Upper lobe of right lung (tissue), 1 donor: ENCODE results near the gene ZNF528. TPM values are rescaled to one million over a fixed set of nuclear protein-coding genes. Genes with fewer than 3 reads are reported as not detected.

ENCODE experiments used
- ATAC-seq: fragments of 200-7000 bp; cut with Tn5 transposase; one replicate; pipeline ENCODE4 v1.9.1; 2020; ENCODE audit warnings: mild to moderate bottlenecking, moderate library complexity
- DNase-seq: peaks from one replicate; pipeline ENCODE4 v3.0.0-alpha.2; 2020
- H3K27ac ChIP-seq: fragments of 200-600 bp; one replicate; pipeline ENCODE4 v1.8.0; 2022
- H3K27me3 ChIP-seq: fragments of 200-600 bp; one replicate; pipeline ENCODE4 v1.8.0; 2022; ENCODE audit warnings: mild to moderate bottlenecking
- H3K36me3 ChIP-seq: fragments of 200-600 bp; one replicate; pipeline ENCODE4 v1.8.0; 2022
- H3K4me1 ChIP-seq: fragments of 200-600 bp; one replicate; pipeline ENCODE4 v1.8.0; 2022
- H3K4me3 ChIP-seq: fragments of 200-600 bp; one replicate; pipeline ENCODE4 v1.8.0; 2022; ENCODE audit warnings: mild to moderate bottlenecking
- H3K9me3 ChIP-seq: fragments of 200-600 bp; one replicate; pipeline ENCODE4 v1.8.0; 2022
- intact Hi-C: fragments of 100-400 bp; cut with DNase I; formaldehyde crosslinking; loops from one replicate; pipeline ENCODE4 v1.11.0; 2022
- total RNA-seq: library from RNA; stranded (reverse); fragmentation: NEBNext Ultra II Directional; extraction: Animal tissue kit (Norgen Biotek cat#: 25700); gene quantifications from one replicate; pipeline ENCODE4 v1.2.1, GENCODE V29; 2021
- TF ChIP-seq, protein P1 (sequence below): fragments of 200-600 bp; IDR thresholded peaks from one replicate; pipeline ENCODE4 v1.8.0; 2022; ENCODE audit warnings: antibody characterized with exemption
- donor health status: DM: no; HTN: yes; CAD: no; lungs with severe emphysema.

ZNF528 gene
- total RNA-seq, 1 donor from 2014 or later: 21.7 TPM

DNA sequence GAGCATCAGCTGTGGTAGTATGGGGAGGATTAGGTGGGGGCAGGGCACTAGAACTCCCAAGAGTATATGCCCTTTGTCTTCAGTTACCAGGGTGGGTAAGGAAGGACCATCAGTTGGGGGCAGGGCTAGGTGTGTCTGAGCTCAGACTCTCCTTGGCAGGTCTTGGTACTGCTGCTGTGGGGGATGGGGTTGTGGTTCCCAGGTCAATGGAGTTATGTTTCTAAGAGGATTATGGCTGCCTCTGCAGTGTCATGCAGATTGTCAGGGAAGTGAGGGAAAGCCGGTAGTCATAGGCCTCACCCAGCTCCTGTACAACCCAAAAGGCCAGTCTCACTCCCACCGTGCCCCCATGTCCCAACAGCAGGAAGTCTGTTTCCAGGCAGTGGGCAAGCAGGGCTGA lies 46.9 kb downstream of the ZNF528 start:
- H3K36me3 ChIP-seq: no peaks in the 10 kb centered on the region
- TF ChIP-seq, protein P1, sequence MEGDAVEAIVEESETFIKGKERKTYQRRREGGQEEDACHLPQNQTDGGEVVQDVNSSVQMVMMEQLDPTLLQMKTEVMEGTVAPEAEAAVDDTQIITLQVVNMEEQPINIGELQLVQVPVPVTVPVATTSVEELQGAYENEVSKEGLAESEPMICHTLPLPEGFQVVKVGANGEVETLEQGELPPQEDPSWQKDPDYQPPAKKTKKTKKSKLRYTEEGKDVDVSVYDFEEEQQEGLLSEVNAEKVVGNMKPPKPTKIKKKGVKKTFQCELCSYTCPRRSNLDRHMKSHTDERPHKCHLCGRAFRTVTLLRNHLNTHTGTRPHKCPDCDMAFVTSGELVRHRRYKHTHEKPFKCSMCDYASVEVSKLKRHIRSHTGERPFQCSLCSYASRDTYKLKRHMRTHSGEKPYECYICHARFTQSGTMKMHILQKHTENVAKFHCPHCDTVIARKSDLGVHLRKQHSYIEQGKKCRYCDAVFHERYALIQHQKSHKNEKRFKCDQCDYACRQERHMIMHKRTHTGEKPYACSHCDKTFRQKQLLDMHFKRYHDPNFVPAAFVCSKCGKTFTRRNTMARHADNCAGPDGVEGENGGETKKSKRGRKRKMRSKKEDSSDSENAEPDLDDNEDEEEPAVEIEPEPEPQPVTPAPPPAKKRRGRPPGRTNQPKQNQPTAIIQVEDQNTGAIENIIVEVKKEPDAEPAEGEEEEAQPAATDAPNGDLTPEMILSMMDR: no peak
- no peak for DNase-seq
- H3K9me3 ChIP-seq: peaks cover 41% of the 10 kb centered on the region
- H3K4me3 ChIP-seq: no peak overlapping the region
- ATAC-seq: no peak
- H3K27ac ChIP-seq: no peak overlapping the region
- no peaks in the 10 kb centered on the region for H3K27me3 ChIP-seq
- no peaks in the 10 kb centered on the region for H3K4me1 ChIP-seq
- intact Hi-C loops: no loop called here

DNA sequence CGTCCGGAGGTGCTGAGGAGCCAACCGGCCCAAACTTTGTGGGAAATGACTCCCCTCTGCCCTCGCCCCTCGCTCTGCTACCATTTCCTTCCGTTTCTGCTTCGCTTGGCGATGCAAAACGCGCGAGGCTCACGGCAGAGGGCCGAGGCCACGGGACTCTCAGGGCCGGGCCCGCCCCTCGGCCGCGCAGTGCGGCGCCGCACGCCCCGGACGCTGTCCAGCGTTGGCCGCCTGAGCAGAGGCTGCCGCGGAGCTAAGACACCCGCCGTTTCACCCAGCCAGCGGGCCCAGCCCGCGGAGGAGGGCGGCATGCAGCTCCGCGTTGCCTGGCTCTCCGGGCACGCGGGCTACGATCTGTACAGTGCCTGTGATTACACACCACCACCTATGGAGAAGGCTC lies 53.6 kb downstream of the ZNF528 start:
- intact Hi-C loops: no loop called here
- DNase-seq (no peak), ATAC-seq (no peak)
- TF ChIP-seq, protein P1: no peak
- H3K4me3 ChIP-seq: no peak overlapping the region
- peaks cover 52% of the 10 kb centered on the region for H3K9me3 ChIP-seq
- no peak overlapping the region for H3K27ac ChIP-seq
- no peaks in the 10 kb centered on the region for H3K27me3 ChIP-seq
- H3K4me1 ChIP-seq: no peaks in the 10 kb centered on the region
- H3K36me3 ChIP-seq: no peaks in the 10 kb centered on the region

DNA sequence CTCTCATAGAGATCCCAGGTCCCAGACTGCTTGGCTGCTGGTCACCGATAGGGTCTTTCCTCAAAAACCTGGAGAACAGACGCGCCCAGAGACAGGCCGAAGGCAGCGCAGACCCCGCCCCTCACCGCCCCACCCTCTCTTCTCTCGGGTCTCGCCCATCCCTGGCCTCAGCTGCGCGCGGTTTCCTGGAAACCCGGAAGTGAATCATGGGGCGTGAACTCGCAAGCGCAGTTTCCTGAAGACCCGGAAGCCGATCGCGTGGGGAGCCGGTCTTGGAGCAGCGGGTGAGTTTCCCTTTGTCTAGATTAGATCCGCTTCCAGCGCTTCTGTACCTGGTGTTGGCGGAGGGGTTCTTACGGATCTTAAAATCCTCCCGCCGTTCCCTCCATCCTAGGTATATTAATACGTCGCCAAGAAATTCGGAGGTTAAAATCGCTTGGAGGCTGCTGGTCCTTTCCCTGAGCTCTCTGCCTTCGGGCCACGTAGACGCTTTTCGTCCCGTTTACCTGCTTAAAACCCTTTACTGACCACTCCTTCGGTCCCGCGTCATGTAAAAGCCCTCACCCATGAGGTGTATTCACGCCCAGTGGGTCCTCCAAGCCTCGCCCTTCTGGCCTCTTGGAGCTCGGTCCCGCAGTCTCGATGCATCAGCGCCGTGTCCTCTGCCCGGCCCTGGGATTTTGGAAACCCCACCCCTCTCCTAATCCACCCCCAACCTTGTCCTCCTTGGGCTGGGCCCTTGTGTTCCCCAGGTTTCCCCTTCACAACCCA lies 55.9 kb downstream of the ZNF528 start, which contains the start of gene ZNF578:
ZNF578 (plus strand) TSS at position 230 of the 771 bp plus-strand sequence. CDS start 48,293 bp downstream, outside the sequence.
- TF ChIP-seq, protein P1: no peak
- no peaks in the 10 kb centered on the region for H3K27me3 ChIP-seq
- H3K4me3 ChIP-seq: peak within 1 kb of the TSS; percentile 63
- peak; percentile 85 for ATAC-seq
- intact Hi-C loops: no loop called here
- peak within 1 kb of the TSS; percentile 47 for H3K27ac ChIP-seq
- H3K4me1 ChIP-seq: no peaks in the 10 kb centered on the region
- H3K9me3 ChIP-seq: peaks cover 36% of the 10 kb centered on the region
- peak; percentile 78 for DNase-seq
- peaks cover 10% of the 10 kb centered on the region for H3K36me3 ChIP-seq

DNA sequence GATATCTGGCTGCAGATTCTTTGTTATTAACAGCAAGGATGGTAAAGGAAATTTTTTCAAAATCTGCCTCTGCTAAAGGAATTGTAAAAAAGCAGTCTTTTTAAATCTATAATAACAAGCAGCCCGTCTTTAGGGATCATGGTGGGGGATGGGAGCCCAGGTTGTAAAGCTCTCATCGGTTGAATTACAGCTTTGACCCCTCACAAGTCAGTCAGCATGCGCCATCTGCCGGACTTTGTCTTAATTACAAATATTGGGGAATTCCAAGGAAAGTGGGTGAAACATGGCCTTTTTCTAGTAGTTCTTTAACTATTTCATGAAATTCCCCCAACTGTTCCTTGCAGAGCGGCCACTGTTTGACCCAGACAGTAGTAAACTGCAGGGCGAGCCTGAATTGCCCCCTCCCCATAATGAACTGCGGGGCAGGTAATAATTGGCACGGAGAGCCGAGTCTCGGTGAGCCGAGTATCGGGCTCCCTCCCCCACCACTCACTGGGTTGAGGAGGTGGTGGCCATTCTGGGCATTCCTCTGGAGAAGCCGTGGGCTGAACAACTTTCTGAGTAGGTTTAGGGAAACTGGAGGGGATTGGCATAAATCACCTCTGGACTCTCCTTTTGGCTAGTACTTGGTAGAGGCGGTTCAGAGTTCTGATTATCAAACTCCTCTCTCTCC lies 67.3 kb downstream of the ZNF528 start:
- no peak overlapping the region for H3K27ac ChIP-seq
- H3K36me3 ChIP-seq: no peaks in the 10 kb centered on the region
- TF ChIP-seq, protein P1: no peak
- ATAC-seq: no peak
- intact Hi-C loops: no loop called here
- H3K4me3 ChIP-seq: no peak overlapping the region
- H3K9me3 ChIP-seq: peaks cover 79% of the 10 kb centered on the region
- no peak for DNase-seq
- H3K27me3 ChIP-seq: no peaks in the 10 kb centered on the region
- H3K4me1 ChIP-seq: no peaks in the 10 kb centered on the region

Other genes with a start within 250 kb of the ZNF528 start
- gene ZNF836, start 226.2 kb upstream of the ZNF528 start, total RNA-seq: 20.7 TPM
- gene PPP2R1A, start 207.8 kb upstream of the ZNF528 start, total RNA-seq: 160 TPM
- 17.5 TPM for gene ZNF766, start 128.3 kb upstream of the ZNF528 start, total RNA-seq
- 8.8 TPM for gene ZNF480, start 100.7 kb upstream of the ZNF528 start, total RNA-seq
- gene ZNF610, start 61.6 kb upstream of the ZNF528 start, total RNA-seq: 2.5 TPM
- gene ZNF880, start 27.9 kb upstream of the ZNF528 start, total RNA-seq: 17.8 TPM
- gene ZNF534, start 31.3 kb downstream of the ZNF528 start, total RNA-seq: 0.29 TPM
- 1.5 TPM for gene ZNF578, start 55.7 kb downstream of the ZNF528 start, total RNA-seq
- 33.3 TPM for gene ZNF808, start 129.8 kb downstream of the ZNF528 start, total RNA-seq
- 18.5 TPM for gene ZNF701, start 172.4 kb downstream of the ZNF528 start, total RNA-seq
- gene ZNF83, start 240.5 kb downstream of the ZNF528 start, total RNA-seq: 43.7 TPM